ENCODE measurements around the gene C4orf50.

C4orf50 gene

GRCh38 chr4:5988086-5988845, 30.0 kb downstream of the C4orf50 start:
- no peak for TF ChIP-seq POLR2A (IDR thresholded peaks at IDR 0.05; ENCODE audit: low read length)
- no peak for TF ChIP-seq GATA1 (IDR thresholded peaks at IDR 0.05; ENCODE audit: low read depth, low read length)
- DNase-seq = no peak

GRCh38 chr4:5984843-5985242, 33.4 kb downstream of the C4orf50 start:
- no peak for TF ChIP-seq GATA1 (IDR thresholded peaks at IDR 0.05; ENCODE audit: low read depth, low read length)
- TF ChIP-seq POLR2A (IDR thresholded peaks at IDR 0.05; ENCODE audit: low read length) = no peak
- no peak for DNase-seq

- TF ChIP-seq POLR2A (IDR thresholded peaks at IDR 0.05; ENCODE audit: low read length) (no peak), GATA1 (IDR thresholded peaks at IDR 0.05; ENCODE audit: low read depth, low read length) (no peak)
- DNase-seq = no peak
These were observed 35.9 kb downstream of the C4orf50 start for GRCh38 chr4:5982156-5982973.

GRCh38 chr4:5980436-5981155, 37.6 kb downstream of the C4orf50 start:
- DNase-seq = no peak
- TF ChIP-seq POLR2A (IDR thresholded peaks at IDR 0.05; ENCODE audit: low read length) = no peak

- TF ChIP-seq POLR2A (IDR thresholded peaks at IDR 0.05; ENCODE audit: low read length) (no peak), GATA1 (IDR thresholded peaks at IDR 0.05; ENCODE audit: low read depth, low read length) (no peak)
- DNase-seq = no peak
These were observed 38.2 kb downstream of the C4orf50 start for GRCh38 chr4:5979981-5980380.

GRCh38 chr4:5976921-5977320, 41.3 kb downstream of the C4orf50 start:
- no peak for TF ChIP-seq POLR2A (IDR thresholded peaks at IDR 0.05; ENCODE audit: low read length)
- no peak for TF ChIP-seq GATA1 (IDR thresholded peaks at IDR 0.05; ENCODE audit: low read depth, low read length)
- no peak for DNase-seq

- no peak for TF ChIP-seq GATA1 (IDR thresholded peaks at IDR 0.05; ENCODE audit: low read depth, low read length)
- no peak for DNase-seq
These were observed 41.8 kb downstream of the C4orf50 start for GRCh38 chr4:5976431-5976830.

- DNase-seq = no peak
- no peak for TF ChIP-seq POLR2A (IDR thresholded peaks at IDR 0.05; ENCODE audit: low read length)
- no peak for TF ChIP-seq GATA1 (IDR thresholded peaks at IDR 0.05; ENCODE audit: low read depth, low read length)
These were observed 43.9 kb downstream of the C4orf50 start for GRCh38 chr4:5974321-5974720.

- no peak for DNase-seq
- no peak for TF ChIP-seq GATA1 (IDR thresholded peaks at IDR 0.05; ENCODE audit: low read depth, low read length)
- TF ChIP-seq POLR2A (IDR thresholded peaks at IDR 0.05; ENCODE audit: low read length) = no peak
These were observed 44.6 kb downstream of the C4orf50 start for GRCh38 chr4:5973486-5974220.

GRCh38 chr4:5973033-5973432, 45.2 kb downstream of the C4orf50 start:
- TF ChIP-seq GATA1 (IDR thresholded peaks at IDR 0.05; ENCODE audit: low read depth, low read length) (no peak), POLR2A (IDR thresholded peaks at IDR 0.05; ENCODE audit: low read length) (no peak)
- DNase-seq = no peak

GRCh38 chr4:5972571-5972970, 45.7 kb downstream of the C4orf50 start:
- no peak for DNase-seq
- no peak for TF ChIP-seq GATA1 (IDR thresholded peaks at IDR 0.05; ENCODE audit: low read depth, low read length)
- TF ChIP-seq POLR2A (IDR thresholded peaks at IDR 0.05; ENCODE audit: low read length) = no peak

GRCh38 chr4:5971078-5971450, 47.2 kb downstream of the C4orf50 start:
- no peak for TF ChIP-seq POLR2A (IDR thresholded peaks at IDR 0.05; ENCODE audit: low read length)
- no peak for TF ChIP-seq GATA1 (IDR thresholded peaks at IDR 0.05; ENCODE audit: low read depth, low read length)
- no peak for DNase-seq

- no peak for DNase-seq
- TF ChIP-seq POLR2A (IDR thresholded peaks at IDR 0.05; ENCODE audit: low read length) (no peak), GATA1 (IDR thresholded peaks at IDR 0.05; ENCODE audit: low read depth, low read length) (no peak)
These were observed 47.7 kb downstream of the C4orf50 start for GRCh38 chr4:5970381-5971077.

Measured in erythroblast (primary cell).